GM12865 (cell line): ENCODE measurements around the gene TACC3.

Experiments used
- DNase-seq: peaks from one replicate; pipeline ENCODE4 v3.0.0; 2010; ENCODE audit warnings: low read depth
- H3K4me3 ChIP-seq: 2 replicates; pipeline ENCODE4 v1.5.1; 2011; ENCODE audit warnings: mild to moderate bottlenecking, low read depth, low read length, control low read depth
- CTCF ChIP-seq: IDR thresholded peaks from 2 replicates; pipeline ENCODE4 v1.5.1; 2011; ENCODE audit warnings: low read length, control low read depth, low read depth, inconsistent platforms; ENCODE audit not compliant: insufficient read depth; ENCODE audit errors: missing control alignments

The TACC3 gene

GRCh38 chr4:1678244-1678643 is 43.1 kb upstream of the TACC3 start:
- no peak for DNase-seq
- no peak overlapping the region for H3K4me3 ChIP-seq
- TF ChIP-seq CTCF: no peak

GRCh38 chr4:1682860-1683259 is 38.5 kb upstream of the TACC3 start:
- peak overlapping the region; percentile 67; the same call in 1 of the 2 replicates for H3K4me3 ChIP-seq
- TF ChIP-seq CTCF: no peak

GRCh38 chr4:1683261-1683735 is 38.0 kb upstream of the TACC3 start:
- TF ChIP-seq CTCF: no peak
- DNase-seq: peak; percentile 20
- H3K4me3 ChIP-seq: peak overlapping the region; percentile 67

More at GRCh38 chr4:1682860-1683259, 38.5 kb upstream of the TACC3 start:
- DNase-seq: no peak

- TF ChIP-seq CTCF: no peak
- DNase-seq: peak; percentile 94
- peak within 1 kb of the TSS; percentile 67 for H3K4me3 ChIP-seq
Observed at GRCh38 chr4:1683736-1684505, 37.4 kb upstream of the TACC3 start, which contains the start of gene FAM53A. Gene FAM53A, minus strand, starts transcription at chr4:1684313. Its CDS starts 15,572 bp downstream, at chr4:1668741.

- no peak for TF ChIP-seq CTCF
- H3K4me3 ChIP-seq: peak overlapping the region; percentile 55
- no peak for DNase-seq
Observed at GRCh38 chr4:1684506-1685234, 36.7 kb upstream of the TACC3 start.

- no peak for DNase-seq
- no peak for TF ChIP-seq CTCF
- H3K4me3 ChIP-seq: peak overlapping the region; percentile 55; the same call in 1 of the 2 replicates
Observed at GRCh38 chr4:1685235-1686150, 35.8 kb upstream of the TACC3 start.
